Measurements from ENCODE around the gene GDF3. TPM values are rescaled to one million over a fixed set of nuclear protein-coding genes. Genes with fewer than 3 reads are reported as not detected.

GDF3 gene
- total RNA-seq, 1 experiment from 2014 or later, result not detected

- BruUV-seq (replicated peaks), result no TSS peak
- intact Hi-C loops (cut with micrococcal nuclease), result no loop called here
Measured at GRCh38 chr12:7645395-7646177, 50.0 kb downstream of the GDF3 start.

More at GRCh38 chr12:7645395-7646177, 50.0 kb downstream of the GDF3 start:
- TF ChIP-seq SIN3A (IDR thresholded peaks at IDR 0.05; ENCODE audit: low read depth), result no peak
- TF ChIP-seq CTCF (IDR thresholded peaks at IDR 0.05 in 2 of 3, conservative IDR thresholded peaks at IDR 0.05 in 1 of 3; ENCODE audit: borderline replicate concordance in 1 of 3, insufficient read depth in 1 of 3, low read depth in 2 of 3, low read length in 2 of 3), result peak; percentile 38 to 86 (median 83); a peak in 5 of 6 replicates
- no peak for TF ChIP-seq REST (IDR thresholded peaks at IDR 0.05; ENCODE audit: low read depth)
- TF ChIP-seq ZBTB33 (IDR thresholded peaks at IDR 0.05; ENCODE audit: extremely low read depth, insufficient replicate concordance, low read length), result no peak
- TF ChIP-seq TCF7L2 (IDR thresholded peaks at IDR 0.05; ENCODE audit: borderline replicate concordance, extremely low read depth, insufficient read depth, insufficient read length), result no peak
- peak; percentile 51 for TF ChIP-seq RAD21 (IDR thresholded peaks at IDR 0.05; ENCODE audit: low read depth)
- Histone ChIP-seq H3K79me2 (ENCODE audit: insufficient read depth, low read length) (no peaks in the 10 kb centered on the region), H3K36me3 (ENCODE audit: control insufficient read depth in 1 of 2, insufficient read depth in 2 of 2, low read length in 2 of 2) (no peaks in the 10 kb centered on the region), H3K4me3 (replicated peaks in 1 of 2; ENCODE audit: low read depth in 1 of 2, low read length in 2 of 2) (no peak overlapping the region), H4K20me1 (ENCODE audit: insufficient read depth) (no peaks in the 10 kb centered on the region), H3K4me2 (ENCODE audit: low read length) (no peak overlapping the region), H2AFZ (ENCODE audit: low read depth, low read length, poor library complexity, severe bottlenecking) (no peak overlapping the region), H3K9me2 (ENCODE audit: insufficient read depth) (no peaks in the 10 kb centered on the region), H3K4me1 (ENCODE audit: control insufficient read depth in 1 of 2, insufficient read depth in 2 of 2, low read length in 2 of 2) (no peaks in the 10 kb centered on the region), H3K27me3 (ENCODE audit: insufficient read depth, low read length) (no peaks in the 10 kb centered on the region), H3K9ac (ENCODE audit: low read length) (no peak overlapping the region), H3K9me3 (ENCODE audit: control insufficient read depth in 1 of 2, insufficient read depth in 1 of 2, low read depth in 1 of 2, low read length in 2 of 2) (no peaks in the 10 kb centered on the region), H3K27ac (ENCODE audit: low read depth, low read length) (no peak overlapping the region)
- ChIA-PET RAD21 (ENCODE audit: low non-redundant PET in 1 of 2, low total read pairs in 2 of 2, uncharacterized antibody in 2 of 2, unreplicated experiment in 2 of 2) (no interaction called here), CTCF (no interaction called here), POLR2A (no interaction called here)
- DNase-seq (ENCODE audit: low read depth, low spot score) (peak; percentile 24), ATAC-seq (peak; percentile 47; the same call in 1 of the 2 replicates)
